Fibroblast of mammary gland (primary cell): Measurements from ENCODE around the gene SECISBP2L.
"Not testable (repeated sequence)": the region's sequence is repeated elsewhere in the genome, so short reads cannot be mapped to it uniquely, and the experiment has no call there.

ENCODE experiments used
- DNase-seq: peaks from one replicate; pipeline ENCODE4 v3.0.0-alpha.2; 2010; ENCODE audit warnings: low read depth
- H3K4me3 ChIP-seq: 2 replicates; pipeline ENCODE4 v1.5.1; 2011; ENCODE audit warnings: low read depth, mild to moderate bottlenecking, low read length, moderate library complexity; ENCODE audit not compliant: control insufficient read depth
- TF ChIP-seq, protein P1 (sequence below): conservative IDR thresholded peaks from 2 replicates; pipeline ENCODE4 v1.5.1; 2011; ENCODE audit warnings: low read depth, low read length, inconsistent platforms; ENCODE audit not compliant: control insufficient read depth, insufficient read depth

Gene SECISBP2L

DNA sequence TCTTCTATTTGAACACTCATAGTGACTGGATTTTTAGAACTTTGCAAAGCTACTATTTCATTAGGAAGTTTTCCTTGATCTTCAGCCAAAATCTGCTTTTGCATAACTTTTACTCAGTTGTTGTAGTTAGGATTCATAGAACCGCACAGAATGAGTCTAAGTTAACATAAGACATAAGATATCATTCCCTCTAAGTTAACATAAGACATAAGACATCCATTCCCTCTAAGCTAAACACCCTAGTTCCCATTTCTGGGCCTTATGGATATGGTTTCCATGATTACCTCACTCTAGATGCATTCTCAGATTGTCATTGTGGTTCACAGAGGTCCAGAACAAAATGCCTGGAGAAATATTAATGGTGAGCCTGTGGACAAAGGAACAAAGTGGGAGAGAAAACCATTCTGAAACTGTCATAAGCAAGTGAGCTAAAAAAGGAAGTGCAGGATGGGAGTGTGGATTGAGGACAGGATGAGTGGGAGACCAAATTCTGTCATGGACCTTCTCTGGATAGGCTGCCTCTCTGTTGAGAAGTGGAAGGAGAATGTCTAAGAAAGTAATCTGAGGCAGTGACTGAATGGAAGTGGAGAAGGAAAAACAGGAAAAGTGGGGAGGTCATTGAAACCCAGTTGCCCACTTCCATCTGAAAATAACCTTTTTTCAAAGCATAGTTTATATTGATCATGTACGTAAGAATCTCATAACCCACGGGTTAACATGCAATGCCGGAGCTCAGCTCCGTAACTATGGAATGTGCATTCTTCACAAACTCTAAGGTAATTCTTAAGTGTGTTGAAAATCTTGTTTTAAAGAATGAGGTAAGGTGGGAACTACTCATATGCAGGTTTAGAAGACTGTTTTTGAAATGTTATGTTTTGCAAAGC, 37.4 kb upstream of the SECISBP2L start:
- TF ChIP-seq, protein P1, sequence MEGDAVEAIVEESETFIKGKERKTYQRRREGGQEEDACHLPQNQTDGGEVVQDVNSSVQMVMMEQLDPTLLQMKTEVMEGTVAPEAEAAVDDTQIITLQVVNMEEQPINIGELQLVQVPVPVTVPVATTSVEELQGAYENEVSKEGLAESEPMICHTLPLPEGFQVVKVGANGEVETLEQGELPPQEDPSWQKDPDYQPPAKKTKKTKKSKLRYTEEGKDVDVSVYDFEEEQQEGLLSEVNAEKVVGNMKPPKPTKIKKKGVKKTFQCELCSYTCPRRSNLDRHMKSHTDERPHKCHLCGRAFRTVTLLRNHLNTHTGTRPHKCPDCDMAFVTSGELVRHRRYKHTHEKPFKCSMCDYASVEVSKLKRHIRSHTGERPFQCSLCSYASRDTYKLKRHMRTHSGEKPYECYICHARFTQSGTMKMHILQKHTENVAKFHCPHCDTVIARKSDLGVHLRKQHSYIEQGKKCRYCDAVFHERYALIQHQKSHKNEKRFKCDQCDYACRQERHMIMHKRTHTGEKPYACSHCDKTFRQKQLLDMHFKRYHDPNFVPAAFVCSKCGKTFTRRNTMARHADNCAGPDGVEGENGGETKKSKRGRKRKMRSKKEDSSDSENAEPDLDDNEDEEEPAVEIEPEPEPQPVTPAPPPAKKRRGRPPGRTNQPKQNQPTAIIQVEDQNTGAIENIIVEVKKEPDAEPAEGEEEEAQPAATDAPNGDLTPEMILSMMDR: no peak
- H3K4me3 ChIP-seq: no peak overlapping the region
- DNase-seq: peak; percentile 59

DNA sequence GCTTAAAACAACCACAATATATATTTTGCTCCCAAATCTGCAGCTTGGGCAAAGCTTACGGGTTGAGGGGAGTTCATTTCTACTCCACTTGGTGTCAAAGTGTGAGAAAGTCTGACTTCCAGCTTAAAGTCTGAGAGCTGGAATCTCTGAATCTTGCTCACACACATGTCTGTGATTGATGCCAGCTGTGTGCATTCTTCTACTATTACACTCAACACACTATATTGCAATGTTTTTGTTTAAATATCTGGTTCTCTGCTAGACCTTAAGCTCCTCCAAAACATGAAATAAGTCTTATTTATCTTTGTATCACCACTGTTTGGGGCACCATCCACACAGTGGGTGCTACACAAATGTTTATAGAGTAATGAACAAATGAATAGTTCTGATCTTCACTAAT, 36.7 kb upstream of the SECISBP2L start:
- TF ChIP-seq, protein P1: no peak
- H3K4me3 ChIP-seq: no peak overlapping the region
- peak; percentile 82 for DNase-seq

DNA sequence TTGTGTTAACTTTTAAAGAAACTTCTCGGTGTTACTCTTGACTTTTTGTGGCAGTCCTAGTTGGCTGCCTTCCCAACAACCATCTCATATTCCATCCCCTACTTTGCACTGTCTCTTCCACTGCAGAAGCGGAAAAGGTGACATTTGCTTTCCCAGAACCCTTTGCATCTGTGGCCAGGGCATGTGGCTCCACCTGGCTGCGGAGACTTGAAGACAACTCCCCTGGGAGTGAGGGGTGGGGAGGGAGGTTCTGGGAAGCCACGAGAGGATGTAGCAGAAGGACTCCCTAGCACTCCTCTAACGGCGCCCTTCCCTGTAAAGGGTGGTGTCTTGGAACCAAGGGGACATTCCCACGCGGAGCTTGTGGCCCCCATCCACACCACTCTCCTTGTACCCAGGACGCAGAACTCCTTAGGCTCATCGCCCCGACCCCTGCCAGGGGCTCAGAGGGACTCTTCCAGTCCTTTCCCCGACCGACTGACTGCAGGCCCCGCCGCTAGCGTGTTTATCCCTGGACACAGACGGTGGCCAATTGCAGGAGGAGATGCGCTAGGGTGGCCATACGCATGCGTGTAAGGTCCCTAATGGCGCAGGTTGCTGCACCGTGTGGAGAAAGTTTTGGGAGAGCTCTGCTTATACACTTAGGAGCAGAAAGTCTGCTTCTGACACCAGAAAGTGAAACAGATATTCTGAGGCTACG, 33.2 kb upstream of the SECISBP2L start:
- no peak overlapping the region for H3K4me3 ChIP-seq
- TF ChIP-seq, protein P1: no peak
- DNase-seq: no peak

DNA sequence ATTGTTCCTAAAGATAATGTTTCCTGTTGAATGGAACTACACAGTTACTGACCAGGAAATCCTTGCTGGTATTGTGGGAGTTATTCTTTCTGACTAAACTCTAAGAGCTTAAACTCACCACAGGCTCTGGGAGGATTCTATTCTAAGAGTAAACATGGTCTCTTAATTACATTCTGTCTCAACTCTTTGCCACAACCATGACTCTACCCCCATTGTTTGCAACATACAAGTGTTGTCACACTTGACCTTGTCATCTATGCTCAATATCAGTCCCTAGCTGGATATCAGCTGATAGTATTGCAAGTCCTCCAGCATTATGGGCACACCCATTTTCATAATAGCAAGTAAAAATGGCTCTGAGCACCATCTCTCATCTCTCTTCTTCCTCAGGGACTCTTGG, 29.6 kb upstream of the SECISBP2L start:
- no peak overlapping the region for H3K4me3 ChIP-seq
- DNase-seq: no peak
- TF ChIP-seq, protein P1: no peak

DNA sequence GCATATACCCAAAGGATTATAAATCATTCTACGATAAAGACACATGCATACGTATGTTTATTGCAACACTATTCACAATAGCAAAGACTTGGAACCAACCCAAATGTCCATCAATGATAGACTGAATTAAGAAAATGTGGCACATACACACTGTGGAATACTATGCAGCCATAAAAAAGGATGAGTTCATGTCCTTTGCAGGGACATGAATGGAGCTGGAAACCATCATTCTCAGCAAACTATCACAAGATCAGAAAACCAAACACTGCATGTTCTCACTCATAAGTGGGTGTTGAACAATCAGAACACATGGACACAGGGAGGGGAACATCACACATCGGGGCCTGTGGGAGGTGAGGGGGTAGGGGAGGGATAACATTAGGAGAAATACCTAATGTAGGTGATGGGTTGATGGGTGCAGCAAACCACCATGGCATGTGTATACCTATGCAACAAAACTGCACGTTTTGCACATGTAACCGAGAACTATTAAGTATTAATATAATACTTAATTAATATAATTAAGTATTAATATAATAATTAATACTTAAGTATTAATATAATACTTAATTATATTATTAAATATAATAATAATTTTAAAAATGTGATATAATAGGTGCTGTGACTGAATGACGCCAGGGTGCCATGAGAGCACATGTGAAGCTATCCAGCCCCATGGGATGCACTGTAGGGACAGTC, 28.5 kb upstream of the SECISBP2L start:
- DNase-seq, H3K4me3 ChIP-seq: not testable (repeated sequence)

DNA sequence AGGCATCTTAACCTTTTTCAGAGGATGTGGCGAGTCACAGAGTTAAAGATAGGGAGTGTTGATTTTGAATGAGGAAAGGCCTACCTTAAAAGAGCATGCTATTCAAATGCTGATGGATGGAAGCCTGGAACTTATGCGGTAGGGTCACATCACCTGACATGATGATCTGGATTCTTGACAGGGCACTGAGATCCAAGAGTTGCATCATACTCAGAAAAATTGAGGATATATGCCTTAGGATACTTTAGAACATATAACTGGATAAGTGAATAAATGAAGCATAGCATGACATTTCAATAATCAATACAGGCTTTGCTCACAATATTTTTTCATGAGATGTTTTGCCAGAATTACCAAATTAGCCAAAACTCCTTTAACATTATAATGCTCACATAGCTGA, 20.1 kb upstream of the SECISBP2L start:
- TF ChIP-seq, protein P1: no peak
- H3K4me3 ChIP-seq: no peak overlapping the region
- no peak for DNase-seq

DNA sequence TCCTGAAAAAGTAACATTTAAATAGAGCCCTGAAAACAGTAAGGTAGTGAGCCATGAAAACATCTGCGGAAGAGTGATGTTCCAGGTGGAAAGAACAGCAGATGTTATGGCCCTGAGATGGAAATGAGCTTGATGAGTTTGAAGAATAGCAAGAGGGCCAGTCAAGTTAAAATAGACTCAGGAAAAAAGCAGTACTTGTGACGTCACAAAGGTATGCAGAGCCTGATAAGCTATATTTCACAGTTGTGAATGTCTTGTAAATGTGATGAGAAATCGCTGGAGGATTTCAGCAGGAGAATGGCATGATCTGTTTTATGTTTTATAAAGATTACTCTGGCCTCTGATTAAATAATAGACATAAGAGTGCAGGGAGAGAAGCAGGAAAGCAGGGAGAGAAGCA, 18.6 kb upstream of the SECISBP2L start:
- TF ChIP-seq, protein P1: no peak
- H3K4me3 ChIP-seq: no peak overlapping the region
- no peak for DNase-seq
